Upper lobe of left lung (tissue), 6 donors: ENCODE measurements around the gene BHLHE40. TPM values are rescaled to one million over a fixed set of nuclear protein-coding genes. Genes with fewer than 3 reads are reported as not detected.
A peak's percentile ranks its signal among the peaks of the same experiment; 100 is the strongest.

Source experiments
- ATAC-seq, 2 donors: fragments of 200-7000 bp; cut with Tn5 transposase; one replicate each; pipeline ENCODE4 v1.9.1; 2022; ENCODE audit warnings: mild to moderate bottlenecking in 2 of 2, moderate library complexity in 2 of 2; ENCODE audit not compliant: low FRiP score in 2 of 2
- DNase-seq, 2 donors: peaks; one replicate each; pipeline ENCODE4 v3.0.0-alpha.2; 2019 to 2020
- H3K27ac ChIP-seq, 4 donors: fragments of 200-600 bp; sonication (generic); one replicate each; pipeline ENCODE4 v1.5.1; 2016 to 2019
- H3K27me3 ChIP-seq, 4 donors: fragments of 200-600 bp; sonication (generic); one replicate each; pipeline ENCODE4 v1.5.1; 2017 to 2019
- H3K36me3 ChIP-seq, 4 donors: fragments of 200-600 bp; sonication (generic); one replicate each; pipeline ENCODE4 v1.5.1; 2016 to 2019
- H3K4me1 ChIP-seq, 4 donors: fragments of 200-600 bp; sonication (generic); one replicate each; pipeline ENCODE4 v1.5.1; 2018 to 2019
- H3K4me3 ChIP-seq, 4 donors: fragments of 200-600 bp; sonication (generic); one replicate each; pipeline ENCODE4 v1.5.1; 2017 to 2019; ENCODE audit warnings: mild to moderate bottlenecking in 2 of 4, moderate library complexity in 1 of 4
- H3K9me3 ChIP-seq, 4 donors: fragments of 200-600 bp; sonication (generic); one replicate each; pipeline ENCODE4 v1.5.1; 2018 to 2019
- CTCF ChIP-seq, 6 experiments: fragments of 450-650 bp in 4 of 6; fragments of 200-600 bp in 2 of 6; sonication (generic) in 2 of 6; IDR thresholded peaks; one replicate each; pipeline ENCODE4 v1.5.1; 2016 to 2019; ENCODE audit warnings: antibody characterized with exemption in 6 of 6
- EP300 ChIP-seq, 4 donors: sonication (generic); formaldehyde crosslinking; IDR thresholded peaks; one replicate each; pipeline ENCODE4 v1.5.1; 2017; ENCODE audit warnings: antibody characterized with exemption in 4 of 4, control low read depth in 2 of 4
- POLR2A ChIP-seq, 4 donors: fragments of 450-650 bp; IDR thresholded peaks; one replicate each; pipeline ENCODE4 v1.5.1; 2016 to 2017; ENCODE audit warnings: antibody characterized with exemption in 4 of 4, mild to moderate bottlenecking in 2 of 4
- POLR2AphosphoS5 ChIP-seq, 2 donors: sonication (generic); formaldehyde crosslinking; IDR thresholded peaks; one replicate each; pipeline ENCODE4 v1.5.1; 2017; ENCODE audit warnings: antibody characterized with exemption in 2 of 2
- WGBS, 2 donors: methylation state at CpG; one replicate each; pipeline ENCODE4 v1.1.5; 2017 to 2018; 5-methylcytosine and 5-hydroxymethylcytosine counted together
- total RNA-seq, 6 donors: library from RNA; depleted of rRNA in 4 of 6; stranded (reverse); fragments of >200 nt in 4 of 6; gene quantifications; one replicate each; pipeline versions ENCODE4 v1.1.0 to v1.2.1, GENCODE V29; 2016 to 2021
- donor health status: DM: no; HTN: no; CAD: no; lungs with moderate emphysema.
- donor health status: DM: no; HTN: yes; CAD: no; lungs with severe emphysema.

Gene BHLHE40
- total RNA-seq, 6 donors from 2014 or later, result 58.7 to 129 (median 78.6) TPM

- Histone ChIP-seq H3K9me3 (no peaks in the 10 kb centered on the region), H3K4me3 (no peak overlapping the region), H3K27ac (no peak overlapping the region), H3K36me3 (no peaks in the 10 kb centered on the region), H3K4me1 (no peaks in the 10 kb centered on the region), H3K27me3 (no peaks in the 10 kb centered on the region)
- TF ChIP-seq POLR2A (IDR thresholded peaks at IDR 0.05) (no peak), CTCF (IDR thresholded peaks at IDR 0.05) (no peak), POLR2AphosphoS5 (IDR thresholded peaks at IDR 0.05) (no peak), EP300 (IDR thresholded peaks at IDR 0.05) (no peak)
- DNase-seq (peak in 1 of 2 donors; percentile 17), ATAC-seq (no peak)
- WGBS, 2 donors, result 70 to 77% methylated on average over 6 of the region's 6 CpGs
Observed at GRCh38 chr3:4999531-5000184, 20.4 kb downstream of the BHLHE40 start.

- no peak overlapping the region for H3K4me3 ChIP-seq
- ATAC-seq (no peak), DNase-seq (peak in 1 of 2 donors; percentile 10)
- H3K4me1 ChIP-seq, result no peaks in the 10 kb centered on the region
- no peaks in the 10 kb centered on the region for H3K9me3 ChIP-seq
- H3K27ac ChIP-seq, result no peak overlapping the region
- no peaks in the 10 kb centered on the region for H3K36me3 ChIP-seq
- no peaks in the 10 kb centered on the region for H3K27me3 ChIP-seq
- 94 to 98% methylated on average over 4 of the region's 4 CpGs for WGBS, 2 donors
- no peak for TF ChIP-seq EP300 (IDR thresholded peaks at IDR 0.05)
- no peak for TF ChIP-seq POLR2AphosphoS5 (IDR thresholded peaks at IDR 0.05)
- TF ChIP-seq POLR2A (IDR thresholded peaks at IDR 0.05), result no peak
- no peak for TF ChIP-seq CTCF (IDR thresholded peaks at IDR 0.05)
Observed at GRCh38 chr3:5001135-5001534, 21.9 kb downstream of the BHLHE40 start.

GRCh38 chr3:5001805-5002173 lies 22.6 kb downstream of the BHLHE40 start:
- H3K27me3 ChIP-seq, result no peaks in the 10 kb centered on the region
- no peaks in the 10 kb centered on the region for H3K9me3 ChIP-seq
- 66 to 73% methylated on average over 1 of the region's 1 CpG for WGBS, 2 donors
- no peaks in the 10 kb centered on the region for H3K36me3 ChIP-seq
- H3K27ac ChIP-seq, result no peak overlapping the region
- DNase-seq (no peak), ATAC-seq (no peak)
- no peak overlapping the region for H3K4me3 ChIP-seq
- H3K4me1 ChIP-seq, result no peaks in the 10 kb centered on the region
- TF ChIP-seq CTCF (IDR thresholded peaks at IDR 0.05) (no peak), POLR2A (IDR thresholded peaks at IDR 0.05) (no peak), POLR2AphosphoS5 (IDR thresholded peaks at IDR 0.05) (no peak), EP300 (IDR thresholded peaks at IDR 0.05) (no peak)

GRCh38 chr3:5002174-5002870 lies 23.1 kb downstream of the BHLHE40 start:
- H3K9me3 ChIP-seq, result no peaks in the 10 kb centered on the region
- no peaks in the 10 kb centered on the region for H3K36me3 ChIP-seq
- H3K4me1 ChIP-seq, result no peaks in the 10 kb centered on the region
- H3K4me3 ChIP-seq, result no peak overlapping the region
- ATAC-seq, result no peak
- no peak overlapping the region for H3K27ac ChIP-seq
- no peaks in the 10 kb centered on the region for H3K27me3 ChIP-seq
- DNase-seq, result peak in 1 of 2 donors; percentile 18
- no peak for TF ChIP-seq EP300 (IDR thresholded peaks at IDR 0.05)
- no peak for TF ChIP-seq CTCF (IDR thresholded peaks at IDR 0.05)
- TF ChIP-seq POLR2AphosphoS5 (IDR thresholded peaks at IDR 0.05), result no peak
- TF ChIP-seq POLR2A (IDR thresholded peaks at IDR 0.05), result no peak
- 57 to 66% methylated on average over 15 to 16 of the region's 16 CpGs for WGBS, 2 donors
